Type B pancreatic cell (in vitro differentiated cells): ENCODE measurements around the gene FAM234B. TPM values are rescaled to one million over a fixed set of nuclear protein-coding genes. Genes with fewer than 3 reads are reported as not detected.

ENCODE experiments used
- DNase-seq: peaks from one replicate; pipeline ENCODE4 v3.0.0; 2021; ENCODE audit warnings: mixed read lengths; ENCODE audit not compliant: unreplicated experiment; ENCODE audit errors: extremely low spot score
- H3K27ac Mint-ChIP-seq: 2 replicates; pipeline ENCODE4 v1.8.0; 2021; ENCODE audit warnings: mild to moderate bottlenecking, mixed read lengths
- H3K27me3 Mint-ChIP-seq: 2 replicates; pipeline ENCODE4 v1.8.0; 2021; ENCODE audit warnings: mixed read lengths
- H3K36me3 Mint-ChIP-seq: 2 replicates; pipeline ENCODE4 v1.8.0; 2021; ENCODE audit warnings: mixed read lengths
- H3K4me1 Mint-ChIP-seq: one replicate; pipeline ENCODE4 v1.8.0; 2021; ENCODE audit warnings: mixed read lengths; ENCODE audit not compliant: unreplicated experiment
- H3K4me3 Mint-ChIP-seq: 2 replicates; pipeline ENCODE4 v1.8.0; 2021; ENCODE audit warnings: mild to moderate bottlenecking, mixed read lengths
- H3K9me3 Mint-ChIP-seq: 2 replicates; pipeline ENCODE4 v1.8.0; 2021; ENCODE audit warnings: mixed read lengths
- CTCF ChIP-seq: fragments of 200-600 bp; sonication (generic); conservative IDR thresholded peaks from 2 replicates; pipeline ENCODE4 v1.5.0; 2021; ENCODE audit warnings: antibody characterized with exemption, mild to moderate bottlenecking
- total RNA-seq: library from RNA; stranded (reverse); gene quantifications from 2 replicates; pipeline ENCODE4 v1.2.1, GENCODE V29; 2021; ENCODE audit warnings: low replicate concordance

The FAM234B gene
- total RNA-seq, 1 donor from 2014 or later: 11.9 TPM

GRCh38 chr12:13024531-13024916 lies 19.7 kb upstream of the FAM234B start:
- DNase-seq: no peak
- H3K4me3 Mint-ChIP-seq: no peak overlapping the region
- H3K4me1 Mint-ChIP-seq: no peaks in the 10 kb centered on the region
- peaks cover 6% of the 10 kb centered on the region for H3K27me3 Mint-ChIP-seq
- TF ChIP-seq CTCF: no peak
- H3K27ac Mint-ChIP-seq: no peak overlapping the region
- no peaks in the 10 kb centered on the region for H3K9me3 Mint-ChIP-seq
- H3K36me3 Mint-ChIP-seq: peaks cover 3% of the 10 kb centered on the region

- no peak for DNase-seq
- Mint-ChIP-seq H3K27ac (no peak overlapping the region), H3K36me3 (peaks cover 3% of the 10 kb centered on the region), H3K4me1 (no peaks in the 10 kb centered on the region), H3K27me3 (peaks cover 9% of the 10 kb centered on the region), H3K9me3 (no peaks in the 10 kb centered on the region), H3K4me3 (no peak overlapping the region)
- no peak for TF ChIP-seq CTCF
Observed at GRCh38 chr12:13026286-13026685, 17.9 kb upstream of the FAM234B start.

GRCh38 chr12:13027032-13027431 lies 17.1 kb upstream of the FAM234B start:
- Mint-ChIP-seq H3K27ac (no peak overlapping the region), H3K27me3 (peaks cover 9% of the 10 kb centered on the region), H3K36me3 (peaks cover 3% of the 10 kb centered on the region), H3K9me3 (no peaks in the 10 kb centered on the region), H3K4me3 (no peak overlapping the region), H3K4me1 (no peaks in the 10 kb centered on the region)
- DNase-seq: no peak
- no peak for TF ChIP-seq CTCF

- Mint-ChIP-seq H3K9me3 (no peaks in the 10 kb centered on the region), H3K4me3 (no peak overlapping the region), H3K36me3 (peaks cover 3% of the 10 kb centered on the region)
Observed at GRCh38 chr12:13027508-13027907, 16.7 kb upstream of the FAM234B start.

GRCh38 chr12:13028825-13029570 lies 15.2 kb upstream of the FAM234B start:
- Mint-ChIP-seq H3K4me1 (no peaks in the 10 kb centered on the region), H3K27me3 (peaks cover 9% of the 10 kb centered on the region), H3K9me3 (no peaks in the 10 kb centered on the region), H3K4me3 (no peak overlapping the region), H3K27ac (no peak overlapping the region), H3K36me3 (no peaks in the 10 kb centered on the region)
- no peak for TF ChIP-seq CTCF
- DNase-seq: no peak

More at GRCh38 chr12:13027508-13027907, 16.7 kb upstream of the FAM234B start:
- H3K4me1 Mint-ChIP-seq: no peaks in the 10 kb centered on the region
- DNase-seq: no peak
- H3K27me3 Mint-ChIP-seq: peaks cover 9% of the 10 kb centered on the region
- no peak for TF ChIP-seq CTCF
- no peak overlapping the region for H3K27ac Mint-ChIP-seq
